HEK293T (cell line): ENCODE data around the gene APMAP.

Experiments
- CTBP1 ChIP-seq: fragments of 450-650 bp; IDR thresholded peaks from 2 replicates; pipeline ENCODE4 v1.6.1; 2016; ENCODE audit warnings: borderline replicate concordance
- FOXM1 ChIP-seq: fragments of 450-650 bp; IDR thresholded peaks from 2 replicates; pipeline ENCODE4 v1.6.1; 2017; ENCODE audit warnings: mild to moderate bottlenecking, borderline replicate concordance
- HDGF ChIP-seq: fragments of 450-650 bp; IDR thresholded peaks from 2 replicates; pipeline ENCODE4 v1.6.1; 2017; ENCODE audit warnings: antibody characterized with exemption, borderline replicate concordance
- L3MBTL2 ChIP-seq: fragments of 450-650 bp; conservative IDR thresholded peaks from 2 replicates; pipeline ENCODE4 v1.6.1; 2016; ENCODE audit warnings: mild to moderate bottlenecking
- SP1 ChIP-seq: fragments of 450-650 bp; IDR thresholded peaks from 2 replicates; pipeline ENCODE4 v1.6.1; 2017
- SUZ12 ChIP-seq: fragments of 450-650 bp; IDR thresholded peaks from 2 replicates; pipeline ENCODE4 v1.6.1; 2016; ENCODE audit warnings: mild to moderate bottlenecking
- TARDBP ChIP-seq: fragments of 450-650 bp; IDR thresholded peaks from 2 replicates; pipeline ENCODE4 v1.6.1; 2016

- TF ChIP-seq TARDBP (no peak), SP1 (no peak), FOXM1 (no peak), HDGF (no peak), L3MBTL2 (no peak), SUZ12 (no peak), CTBP1 (no peak)
Observed at GRCh38 chr20:25006431-25007167, 14.0 kb upstream of the APMAP start.
